GM19025 (cell line): ENCODE data around the gene ZNF467.

ENCODE experiments used
- ATAC-seq: cut with Tn5 transposase; IDR thresholded peaks from one replicate; pipeline ENCODE4 v1.9.1; 2021; ENCODE audit warnings: mild to moderate bottlenecking, low read depth, moderate library complexity; ENCODE audit not compliant: unreplicated experiment

Gene ZNF467

DNA sequence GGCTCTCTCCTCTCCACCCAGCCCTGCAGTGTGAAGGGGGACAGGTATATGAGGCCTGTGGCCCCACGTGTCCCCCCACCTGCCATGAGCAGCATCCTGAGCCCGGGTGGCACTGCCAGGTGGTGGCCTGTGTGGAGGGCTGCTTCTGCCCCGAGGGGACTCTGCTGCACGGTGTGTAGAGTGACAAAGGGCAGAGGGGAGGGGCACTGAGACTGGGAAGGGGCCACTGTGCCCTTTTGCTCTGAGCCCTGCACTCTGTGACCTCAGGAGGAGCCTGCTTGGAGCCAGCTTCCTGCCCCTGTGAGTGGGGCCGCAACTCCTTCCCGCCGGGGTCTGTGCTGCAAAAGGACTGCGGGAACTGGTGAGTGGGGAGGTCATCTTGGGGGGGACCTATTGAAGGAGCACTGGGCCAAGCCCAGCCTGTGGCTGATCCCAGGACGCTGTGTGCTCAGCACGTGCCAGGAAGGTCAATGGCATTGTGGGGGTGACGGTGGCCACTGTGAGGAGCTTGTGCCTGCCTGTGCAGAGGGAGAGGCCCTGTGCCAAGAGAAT lies 15.0 kb upstream of the ZNF467 start:
- no peak for ATAC-seq

DNA sequence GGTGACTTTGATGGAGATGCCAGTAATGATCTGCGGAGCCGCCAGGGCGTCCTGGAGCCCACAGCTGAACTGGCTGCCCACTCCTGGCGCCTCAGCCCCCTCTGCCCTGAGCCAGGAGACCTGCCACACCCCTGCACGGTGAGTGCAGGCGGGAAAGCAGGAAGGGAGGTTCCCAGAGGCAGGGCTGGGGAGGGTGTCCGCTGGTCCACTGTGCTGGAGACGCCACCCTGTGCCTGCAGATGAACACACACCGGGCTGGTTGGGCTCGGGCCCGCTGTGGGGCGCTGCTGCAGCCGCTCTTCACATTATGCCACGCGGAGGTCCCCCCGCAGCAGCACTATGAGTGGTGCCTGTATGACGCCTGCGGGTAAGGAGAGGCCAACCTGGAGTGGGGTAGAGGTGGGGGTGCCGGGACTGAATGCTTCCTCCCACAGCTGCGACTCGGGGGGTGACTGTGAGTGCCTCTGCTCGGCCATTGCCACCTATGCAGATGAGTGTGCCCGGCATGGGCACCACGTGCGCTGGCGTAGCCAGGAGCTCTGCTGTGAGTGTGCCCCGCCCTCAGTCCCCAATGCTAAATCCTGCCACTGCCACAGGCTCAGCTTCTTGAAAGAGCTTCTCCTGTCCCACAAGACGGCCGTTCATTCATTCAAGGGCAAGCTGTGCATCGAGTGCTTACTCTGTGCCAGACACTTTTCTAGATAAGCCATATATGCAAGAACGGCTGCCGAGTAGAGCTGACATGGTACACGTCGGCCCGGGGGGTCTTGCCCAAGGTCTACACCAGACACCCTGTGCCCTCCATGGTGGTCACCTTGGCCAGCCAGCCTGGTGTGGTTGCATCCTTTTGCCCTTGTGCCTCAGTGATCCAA lies 14.3 kb upstream of the ZNF467 start:
- no peak for ATAC-seq

DNA sequence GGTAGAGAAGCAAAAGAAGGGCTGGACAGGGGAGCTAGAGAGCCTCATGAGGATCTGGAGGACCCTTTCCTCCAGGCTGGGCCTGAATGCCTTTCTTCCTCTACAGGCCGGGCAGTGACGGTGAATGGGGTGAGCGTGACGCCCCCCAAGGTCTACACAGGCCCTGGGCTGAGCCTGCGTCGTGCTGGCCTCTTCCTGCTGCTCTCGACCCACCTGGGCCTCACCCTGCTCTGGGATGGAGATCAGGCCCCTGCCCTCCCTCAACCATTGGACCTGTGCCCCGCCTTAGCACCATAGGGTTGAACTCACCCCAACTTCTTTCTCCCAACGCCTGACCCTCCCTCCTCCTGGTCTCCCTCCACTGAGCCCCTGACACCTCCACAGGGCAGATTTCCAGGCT lies 12.6 kb upstream of the ZNF467 start:
- no peak for ATAC-seq

DNA sequence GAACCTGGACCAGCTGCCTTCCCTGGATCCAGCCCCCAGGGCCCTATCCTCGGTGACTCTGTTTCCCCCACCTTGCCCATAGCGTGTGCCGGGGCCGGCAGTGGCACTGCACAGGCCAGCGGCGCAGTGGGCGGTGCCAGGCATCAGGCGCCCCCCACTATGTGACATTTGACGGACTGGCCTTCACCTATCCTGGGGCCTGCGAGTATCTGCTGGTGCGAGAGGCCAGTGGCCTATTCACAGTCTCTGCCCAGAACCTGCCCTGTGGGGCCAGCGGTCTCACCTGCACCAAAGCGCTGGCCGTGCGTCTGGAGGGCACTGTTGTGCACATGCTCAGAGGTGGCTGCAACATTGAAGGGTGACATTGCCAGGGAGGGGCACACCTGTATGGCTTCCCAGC lies 12.0 kb upstream of the ZNF467 start:
- no peak for ATAC-seq

DNA sequence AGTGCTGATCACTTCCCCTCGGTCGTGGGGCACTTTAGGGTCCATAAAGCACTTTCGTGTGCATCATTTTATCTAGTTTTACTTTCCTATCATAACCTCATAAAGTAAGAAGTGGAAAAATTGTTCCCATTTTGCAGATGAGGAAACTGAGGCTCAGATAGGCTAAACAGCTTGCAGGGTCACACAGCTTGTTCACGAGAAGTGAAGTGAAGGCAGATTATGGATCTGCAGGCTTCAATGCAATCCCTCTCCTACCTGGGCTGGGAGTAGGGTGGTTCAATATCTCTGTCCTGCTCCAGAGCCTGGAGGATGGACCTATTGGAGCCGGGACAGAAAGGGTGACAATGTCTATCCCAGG lies 10.8 kb upstream of the ZNF467 start:
- ATAC-seq = no peak

DNA sequence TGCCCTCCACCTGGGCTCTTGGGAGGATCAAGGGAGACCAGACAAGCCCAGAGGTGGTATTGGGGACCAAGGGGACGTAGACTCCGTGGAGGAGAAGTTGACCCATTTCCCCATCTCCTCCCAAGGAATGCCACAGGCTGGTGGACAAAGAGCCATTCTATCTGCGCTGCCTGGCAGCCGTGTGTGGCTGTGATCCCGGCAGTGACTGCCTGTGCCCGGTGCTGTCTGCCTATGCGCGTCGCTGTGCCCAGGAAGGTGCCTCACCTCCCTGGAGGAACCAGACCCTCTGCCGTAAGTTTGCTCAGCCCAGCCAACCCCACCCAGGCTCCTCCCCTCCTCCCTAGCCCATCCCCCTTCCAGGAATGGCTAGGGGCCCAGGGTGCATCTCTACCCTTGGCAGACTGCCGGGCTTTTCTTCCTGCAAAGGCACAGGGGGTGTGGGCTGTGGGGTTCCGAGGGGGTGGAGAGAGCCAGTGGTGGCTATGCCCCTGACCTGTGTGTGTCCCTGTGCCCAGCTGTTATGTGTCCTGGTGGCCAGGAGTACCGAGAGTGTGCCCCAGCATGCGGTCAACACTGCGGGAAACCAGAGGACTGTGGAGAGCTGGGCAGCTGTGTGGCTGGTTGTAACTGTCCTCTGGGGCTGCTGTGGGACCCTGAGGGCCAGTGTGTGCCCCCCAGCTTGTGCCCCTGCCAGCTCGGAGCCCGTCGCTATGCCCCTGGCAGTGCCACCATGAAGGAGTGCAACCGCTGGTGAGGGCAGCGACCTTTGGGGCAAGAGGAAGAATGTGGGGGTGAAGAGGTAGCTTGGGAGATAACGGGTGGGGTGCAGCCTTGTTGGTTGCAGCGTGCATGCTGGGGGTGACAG lies 10.2 kb upstream of the ZNF467 start:
- ATAC-seq = no peak

DNA sequence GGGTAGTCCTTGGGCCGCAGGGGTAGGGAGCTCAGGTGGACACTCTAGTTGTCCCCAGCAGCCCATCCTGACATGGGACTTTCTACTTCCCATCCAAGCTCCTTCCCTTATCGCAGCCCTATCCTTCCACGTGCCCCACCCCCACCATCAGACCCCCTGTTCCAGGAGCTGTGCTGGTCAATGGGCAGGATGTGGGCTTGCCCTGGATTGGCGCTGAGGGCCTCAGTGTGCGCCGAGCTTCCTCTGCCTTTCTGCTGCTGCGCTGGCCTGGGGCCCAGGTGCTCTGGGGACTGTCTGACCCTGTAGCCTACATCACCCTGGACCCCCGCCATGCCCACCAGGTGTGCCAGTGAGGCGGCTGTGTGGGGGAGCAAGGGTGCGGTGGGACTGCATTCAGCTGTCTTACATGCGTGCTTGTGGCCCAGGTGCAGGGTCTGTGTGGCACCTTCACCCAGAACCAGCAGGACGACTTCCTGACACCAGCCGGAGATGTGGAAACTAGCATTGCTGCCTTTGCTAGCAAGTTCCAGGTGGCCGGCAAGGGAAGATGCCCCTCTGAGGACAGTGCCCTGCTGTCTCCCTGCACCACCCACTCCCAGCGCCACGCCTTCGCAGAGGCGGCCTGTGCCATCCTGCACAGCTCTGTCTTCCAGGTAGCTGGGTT lies 9.4 kb upstream of the ZNF467 start:
- ATAC-seq = no peak

DNA sequence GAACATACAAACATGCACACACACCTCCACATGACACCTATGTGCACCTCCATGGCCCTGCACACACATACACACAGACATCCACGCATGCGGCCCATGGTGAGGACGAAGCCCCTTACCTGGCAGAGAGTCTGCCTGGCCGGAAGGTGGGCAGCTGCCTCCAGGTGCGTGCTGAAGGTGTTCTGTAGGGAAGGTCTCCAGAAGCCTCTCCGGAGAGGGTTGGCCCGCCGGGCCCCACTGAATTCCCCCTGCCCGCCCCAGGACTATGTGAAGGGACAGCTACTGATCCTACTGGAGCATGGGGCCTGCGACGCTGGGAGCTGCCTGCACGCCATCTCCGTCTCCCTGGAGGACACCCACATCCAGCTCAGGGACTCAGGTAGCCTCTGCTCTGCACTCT lies 8.5 kb upstream of the ZNF467 start:
- ATAC-seq = no peak

DNA sequence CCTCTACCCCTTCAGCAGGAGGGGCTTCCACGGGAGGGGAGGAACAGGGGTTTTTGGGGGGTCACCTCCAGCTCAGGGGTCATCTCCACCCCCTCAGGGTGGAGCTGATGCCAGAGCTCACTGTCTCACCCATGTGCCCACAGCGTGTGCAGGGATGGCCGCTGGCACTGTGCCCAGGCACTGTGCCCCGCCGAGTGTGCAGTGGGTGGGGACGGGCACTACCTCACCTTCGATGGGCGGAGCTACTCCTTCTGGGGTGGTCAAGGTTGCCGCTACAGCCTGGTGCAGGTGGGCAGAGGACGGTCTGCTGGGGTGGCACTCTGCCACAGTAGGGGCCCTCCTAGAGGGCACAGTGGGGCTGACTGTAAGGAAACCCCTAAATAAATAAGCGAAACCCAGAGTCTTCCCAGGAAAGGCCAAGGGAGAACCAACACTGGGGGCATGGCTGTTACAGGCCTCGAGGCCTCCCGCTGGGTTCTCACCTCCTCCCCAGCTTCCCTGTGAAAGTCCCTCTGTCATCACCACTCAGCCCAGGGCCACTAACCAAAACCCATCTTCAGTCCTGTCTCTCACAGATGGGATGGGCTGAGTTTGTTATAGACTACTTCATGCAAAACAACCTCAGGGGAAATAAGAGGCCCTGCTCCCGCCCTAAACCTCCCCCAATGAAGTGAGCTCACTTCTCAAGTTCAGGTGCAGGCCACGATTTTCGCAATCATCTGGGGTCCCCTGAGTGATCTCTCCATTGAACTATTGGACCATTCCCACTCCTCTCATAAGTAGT lies 7.4 kb upstream of the ZNF467 start:
- no peak for ATAC-seq

DNA sequence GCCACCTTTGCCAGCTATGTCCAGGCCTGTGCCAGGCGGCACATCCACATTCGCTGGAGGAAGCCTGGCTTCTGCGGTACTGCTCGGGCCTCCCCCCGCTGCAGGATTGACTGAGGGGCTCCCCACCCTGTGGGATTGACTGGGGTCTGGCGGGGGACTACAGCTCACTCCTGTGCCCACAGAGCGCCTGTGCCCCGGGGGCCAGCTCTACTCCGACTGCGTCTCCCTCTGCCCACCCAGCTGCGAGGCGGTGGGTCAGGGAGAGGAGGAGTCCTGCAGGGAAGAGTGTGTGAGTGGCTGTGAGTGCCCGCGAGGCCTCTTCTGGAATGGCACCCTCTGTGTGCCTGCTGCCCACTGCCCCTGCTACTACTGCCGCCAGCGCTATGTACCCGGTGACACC lies 6.7 kb upstream of the ZNF467 start:
- ATAC-seq = no peak

DNA sequence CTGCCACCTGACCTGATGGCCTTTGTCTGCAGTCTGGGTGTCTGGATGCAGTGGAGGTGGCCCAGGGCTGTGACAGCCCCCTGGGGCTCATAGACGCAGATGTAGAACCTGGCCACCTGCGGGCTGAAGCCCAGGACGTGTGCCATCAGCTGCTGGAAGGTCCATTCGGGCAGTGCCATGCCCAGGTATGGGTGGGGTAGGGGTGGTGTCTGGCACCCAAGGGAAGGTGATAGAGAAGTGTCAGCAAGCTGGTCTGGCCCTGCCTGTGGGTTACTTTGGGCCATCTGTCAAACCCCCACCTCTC lies 6.1 kb upstream of the ZNF467 start:
- no peak for ATAC-seq

DNA sequence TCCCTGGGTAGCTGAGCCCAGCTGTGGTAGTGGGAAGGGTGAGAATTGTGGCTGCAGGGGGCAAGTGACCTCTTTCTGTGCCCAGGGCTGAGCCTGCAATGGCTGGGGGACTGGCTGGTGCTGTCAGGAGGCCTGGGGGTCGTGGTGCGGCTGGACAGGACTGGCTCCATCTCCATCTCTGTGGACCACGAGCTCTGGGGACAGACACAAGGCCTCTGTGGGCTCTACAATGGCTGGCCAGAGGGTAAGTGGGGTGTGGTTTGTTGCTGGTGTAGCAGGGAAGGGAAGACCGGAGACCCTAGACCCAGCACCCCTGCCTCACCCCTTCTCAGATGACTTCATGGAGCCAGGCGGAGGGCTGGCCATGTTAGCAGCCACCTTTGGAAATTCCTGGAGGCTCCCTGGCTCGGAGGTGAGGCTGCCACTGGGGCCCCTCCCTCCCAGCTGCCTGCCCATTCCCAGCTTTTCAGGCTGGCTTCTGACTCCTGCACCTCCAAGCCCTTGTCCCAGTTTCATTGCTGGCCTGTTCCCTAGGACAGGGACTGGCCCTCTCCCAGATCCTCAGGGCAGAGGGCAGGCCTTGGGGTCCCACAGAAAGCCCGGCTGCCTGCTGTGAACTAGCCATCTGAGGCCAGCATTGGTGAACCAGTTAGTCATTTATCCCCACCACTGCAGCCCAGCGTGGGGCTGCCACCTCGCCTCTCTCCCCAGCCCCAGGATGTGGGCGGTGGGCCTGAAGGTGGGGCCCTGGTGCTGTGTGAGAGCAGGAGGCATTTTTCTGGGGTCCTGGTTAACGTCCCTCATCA lies 5.5 kb upstream of the ZNF467 start:
- no peak for ATAC-seq

DNA sequence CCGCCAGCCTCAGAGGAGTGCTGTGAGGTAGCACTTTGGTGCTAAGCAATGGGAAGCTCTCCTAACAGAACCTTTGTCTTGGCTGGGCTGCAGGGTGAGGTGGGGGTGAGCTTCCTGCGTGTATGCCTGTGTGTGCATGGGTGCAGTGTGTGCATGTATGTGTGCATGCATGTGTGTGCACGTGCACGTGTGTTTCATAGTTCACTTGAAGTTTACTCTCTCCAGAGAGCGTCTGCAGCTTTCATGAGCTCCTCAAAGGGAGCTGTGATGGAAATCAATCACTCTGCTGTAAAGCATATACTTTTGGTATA lies 4.9 kb upstream of the ZNF467 start:
- no peak for ATAC-seq

DNA sequence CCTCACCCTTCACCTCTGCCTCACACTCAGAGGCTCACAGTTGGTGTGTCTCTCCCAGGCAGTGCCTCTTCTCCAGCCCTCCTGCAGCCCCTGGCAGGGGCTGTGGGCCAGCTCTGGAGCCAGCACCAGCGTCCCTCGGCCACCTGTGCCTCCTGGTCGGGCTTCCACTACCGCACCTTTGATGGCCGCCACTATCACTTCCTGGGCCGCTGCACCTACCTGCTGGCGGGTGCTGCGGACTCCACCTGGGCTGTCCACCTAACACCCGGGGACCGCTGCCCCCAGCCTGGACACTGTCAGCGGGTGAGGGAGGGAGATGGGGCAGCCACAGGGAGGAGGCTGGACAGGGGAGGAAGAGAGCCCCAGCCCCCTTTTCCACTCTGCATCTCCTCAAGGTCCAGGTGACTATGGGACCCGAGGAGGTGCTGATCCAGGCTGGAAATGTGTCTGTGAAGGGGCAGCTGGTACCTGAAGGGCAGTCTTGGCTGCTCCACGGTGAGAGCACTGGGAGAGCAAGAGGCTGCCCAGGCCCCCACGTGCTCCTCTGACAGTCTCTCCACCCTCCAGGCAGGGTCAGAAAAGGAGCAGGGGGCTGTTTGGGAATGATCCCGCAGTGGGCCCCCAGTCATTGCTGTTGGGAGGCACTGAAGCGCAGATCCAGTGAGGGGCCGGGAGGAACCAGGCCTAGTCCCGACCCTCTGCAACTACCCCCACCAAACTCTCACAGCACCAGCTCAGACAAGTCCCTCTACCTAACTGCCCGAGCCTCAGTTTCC lies 4.4 kb upstream of the ZNF467 start:
- ATAC-seq = no peak

DNA sequence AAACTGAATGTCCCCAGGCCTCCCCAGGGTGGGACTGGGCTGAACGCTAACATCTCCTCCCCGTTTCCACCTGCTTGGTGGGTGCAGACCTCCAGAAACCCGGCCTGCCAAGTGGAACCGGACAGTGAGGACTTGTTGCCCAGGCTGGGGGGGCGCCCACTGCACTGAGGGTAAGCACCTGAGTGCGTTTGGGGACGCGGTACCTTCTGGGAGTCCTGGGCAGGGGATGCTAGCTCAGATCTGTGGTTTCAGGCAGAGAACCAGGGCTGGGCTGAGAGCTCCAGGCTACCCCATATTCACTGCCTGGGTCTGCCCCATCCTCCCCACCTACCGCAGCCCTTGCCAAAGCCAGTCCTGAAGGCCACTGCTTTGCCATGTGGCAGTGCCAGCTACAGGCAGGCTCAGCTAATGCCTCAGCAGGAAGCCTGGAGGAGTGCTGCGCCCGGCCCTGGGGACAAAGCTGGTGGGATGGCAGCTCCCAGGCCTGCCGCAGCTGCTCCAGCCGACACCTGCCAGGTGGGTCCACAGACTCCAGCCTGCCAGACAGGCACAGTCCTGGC lies 3.5 kb upstream of the ZNF467 start:
- no peak for ATAC-seq

DNA sequence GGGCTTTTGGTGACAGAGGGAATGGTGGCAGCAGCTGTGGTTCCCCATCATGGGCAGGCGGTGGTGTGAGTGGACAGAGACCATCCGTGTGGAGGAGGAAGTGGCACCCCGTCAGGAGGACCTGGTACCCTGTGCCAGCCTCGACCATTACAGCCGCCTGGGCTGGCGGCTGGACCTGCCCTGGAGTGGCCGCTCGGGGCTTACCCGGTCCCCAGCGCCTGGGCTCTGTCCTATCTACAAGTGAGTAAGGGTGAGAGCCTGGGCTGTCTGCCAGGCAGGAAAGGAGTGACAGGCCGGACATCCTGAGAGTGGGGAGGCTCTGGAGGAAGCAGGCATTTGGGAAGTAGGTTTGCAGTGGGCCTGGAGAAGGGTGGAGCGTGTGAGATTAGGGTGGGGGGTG lies 2.9 kb upstream of the ZNF467 start:
- ATAC-seq = no peak

DNA sequence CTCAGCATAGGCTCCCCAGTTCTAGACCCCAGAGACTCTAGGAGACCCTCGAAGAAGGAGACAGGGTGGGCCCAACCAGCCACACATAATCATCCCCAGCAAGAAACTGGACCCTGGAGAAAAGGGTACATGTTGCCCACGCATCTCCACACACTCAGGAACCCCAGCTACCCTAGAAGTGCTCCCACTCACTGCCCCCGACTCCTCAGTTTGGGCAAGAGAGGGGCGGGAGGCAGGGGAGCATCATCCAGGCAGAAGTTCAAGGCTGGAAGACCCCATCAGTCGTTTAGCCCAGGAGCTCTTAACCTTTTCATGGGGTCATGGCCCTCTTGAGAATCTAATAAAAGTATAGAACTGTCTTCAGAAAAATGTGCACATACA lies 1.8 kb upstream of the ZNF467 start:
- ATAC-seq = no peak

DNA sequence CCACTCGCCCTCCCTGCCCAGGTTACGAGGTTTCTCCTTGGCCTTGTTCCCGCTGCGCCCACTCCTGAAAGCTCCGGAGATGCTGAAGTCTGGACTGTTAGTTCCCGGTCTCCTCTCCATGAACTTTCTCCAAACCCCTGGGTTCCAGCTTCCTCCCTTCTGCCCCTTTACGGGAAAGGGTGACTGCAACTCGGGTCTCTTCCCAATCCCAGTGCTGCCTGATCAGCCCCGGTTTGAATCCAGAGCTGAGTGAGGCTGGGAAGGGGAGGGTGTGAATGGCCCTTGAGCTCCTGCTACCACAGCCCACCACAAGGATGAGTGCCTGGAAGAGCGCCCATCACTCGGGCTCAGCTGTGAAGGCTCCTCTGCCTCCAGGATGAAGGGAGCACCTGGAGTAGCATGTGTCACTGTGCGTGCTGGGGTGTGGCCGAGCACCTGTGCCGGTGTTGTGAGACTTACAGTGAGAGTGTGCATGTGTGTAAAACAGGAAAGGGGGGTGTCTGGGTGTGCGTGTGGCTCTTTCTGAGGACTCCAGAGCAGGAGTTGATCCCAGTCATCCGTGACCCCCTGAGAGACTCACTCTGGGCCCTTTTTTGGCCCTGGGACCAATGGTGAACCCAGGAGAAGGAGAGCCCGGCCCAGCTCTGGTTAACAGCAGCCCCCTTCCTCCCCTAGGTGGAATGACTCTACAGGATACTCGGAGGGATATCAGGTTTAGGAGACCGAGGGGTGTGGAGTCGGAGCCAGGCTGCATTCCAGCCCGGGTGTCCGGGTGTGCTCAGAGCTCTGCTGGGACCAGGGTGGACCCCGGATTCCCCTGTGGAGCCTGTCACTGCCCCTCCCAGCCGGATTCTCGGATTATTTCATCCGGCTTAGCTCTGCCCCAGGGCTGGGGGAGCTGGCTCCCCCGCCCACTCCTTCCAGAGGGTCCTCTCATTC lies 1.1 kb upstream of the ZNF467 start:
- ATAC-seq = no peak
